ENCODE measurements around the gene TMEM272.

Gene TMEM272

GRCh38 chr13:51805313-51805712 lies 39.7 kb downstream of the TMEM272 start:
- no peak for DNase-seq (ENCODE audit: low read depth, low spot score)

DNA sequence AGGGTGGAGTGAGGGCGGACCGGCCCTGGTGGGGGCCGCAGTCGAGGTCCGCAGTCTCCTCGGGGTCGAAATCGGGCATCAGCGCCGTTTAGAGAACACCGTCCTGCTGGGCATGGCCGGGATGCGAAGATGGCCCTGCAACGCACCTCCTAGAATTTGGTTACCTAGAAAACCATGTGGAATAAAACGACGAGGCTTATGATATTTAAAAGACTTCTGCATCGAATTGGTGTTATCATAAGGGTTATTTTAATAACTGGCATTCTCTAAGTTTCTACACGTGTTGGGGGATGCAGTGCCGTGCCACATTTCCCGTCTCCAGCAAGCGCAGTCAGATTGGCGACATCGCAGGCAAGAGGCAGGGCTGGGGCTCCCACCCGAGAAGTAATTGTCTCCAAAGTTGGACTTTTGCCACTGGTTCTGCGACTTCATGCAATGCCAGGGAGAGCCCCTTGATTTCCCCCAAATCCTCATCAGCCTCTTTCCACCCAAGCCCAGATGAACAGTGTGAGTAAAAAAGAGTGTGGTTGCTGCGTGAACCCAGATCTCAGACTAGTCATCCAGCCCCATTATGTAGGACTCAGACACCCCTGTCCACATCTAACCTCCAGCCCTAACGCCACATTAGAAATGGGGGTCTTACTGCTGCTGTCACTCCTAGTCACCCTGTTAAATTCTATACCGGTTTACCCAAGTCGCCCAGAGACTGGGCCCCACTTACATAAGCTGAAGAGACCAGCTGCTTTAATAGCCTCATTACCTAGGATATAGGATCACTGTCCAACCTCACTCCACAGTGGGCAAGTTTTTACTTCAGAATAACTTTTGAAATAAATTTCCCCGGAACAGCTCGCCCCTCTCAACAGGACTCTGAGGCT lies 40.4 kb downstream of the TMEM272 start:
- DNase-seq (ENCODE audit: low read depth, low spot score) = no peak

DNA sequence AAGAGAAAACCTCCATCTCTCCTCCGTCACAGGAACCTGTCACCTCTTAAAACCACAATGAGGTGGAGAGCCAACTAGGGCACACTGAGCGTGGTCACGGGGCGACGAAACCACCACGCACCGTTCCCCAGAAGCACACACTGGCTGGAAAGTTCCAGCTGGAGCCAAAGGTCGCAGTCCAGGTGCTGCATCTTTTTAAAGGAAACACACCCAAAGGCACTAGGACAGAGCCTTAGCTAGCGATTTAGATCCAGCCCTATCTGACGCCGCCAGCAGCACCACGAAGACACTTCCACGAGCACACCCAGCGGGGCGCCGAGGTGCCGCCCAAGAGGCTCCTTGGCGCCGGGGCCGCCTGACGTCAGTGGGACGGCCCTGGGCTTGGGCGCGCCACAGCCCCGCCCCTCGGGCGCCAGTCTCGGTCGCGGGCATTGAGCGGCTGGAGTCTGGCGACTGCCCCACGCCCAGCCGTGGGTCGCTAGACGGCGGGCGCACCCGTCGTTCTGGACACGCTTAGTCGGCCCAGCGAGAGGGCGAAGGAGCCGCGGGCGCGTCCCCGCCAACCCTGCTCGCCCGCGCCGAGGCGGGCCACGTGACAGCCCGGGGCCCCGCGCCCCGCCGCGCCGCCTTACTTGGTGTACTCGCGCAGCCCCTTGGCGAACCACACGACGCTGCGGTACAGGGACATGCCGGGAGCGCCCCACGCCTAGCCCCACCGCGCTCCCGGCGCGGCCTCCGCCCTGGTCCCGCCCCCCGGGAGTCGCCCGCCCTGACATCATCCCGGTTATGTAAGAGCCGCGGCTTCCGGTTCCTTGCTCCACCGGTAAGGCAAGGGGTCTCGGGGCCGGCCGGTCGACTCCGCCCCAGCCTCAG lies 41.3 kb downstream of the TMEM272 start, which contains the start of gene DHRS12:
Gene DHRS12 (minus strand): TSS at position 742 of the 873 bp plus-strand sequence. CDS start 4,504 bp downstream, outside the sequence.
- peak; percentile 59 for DNase-seq (ENCODE audit: low read depth, low spot score)

DNA sequence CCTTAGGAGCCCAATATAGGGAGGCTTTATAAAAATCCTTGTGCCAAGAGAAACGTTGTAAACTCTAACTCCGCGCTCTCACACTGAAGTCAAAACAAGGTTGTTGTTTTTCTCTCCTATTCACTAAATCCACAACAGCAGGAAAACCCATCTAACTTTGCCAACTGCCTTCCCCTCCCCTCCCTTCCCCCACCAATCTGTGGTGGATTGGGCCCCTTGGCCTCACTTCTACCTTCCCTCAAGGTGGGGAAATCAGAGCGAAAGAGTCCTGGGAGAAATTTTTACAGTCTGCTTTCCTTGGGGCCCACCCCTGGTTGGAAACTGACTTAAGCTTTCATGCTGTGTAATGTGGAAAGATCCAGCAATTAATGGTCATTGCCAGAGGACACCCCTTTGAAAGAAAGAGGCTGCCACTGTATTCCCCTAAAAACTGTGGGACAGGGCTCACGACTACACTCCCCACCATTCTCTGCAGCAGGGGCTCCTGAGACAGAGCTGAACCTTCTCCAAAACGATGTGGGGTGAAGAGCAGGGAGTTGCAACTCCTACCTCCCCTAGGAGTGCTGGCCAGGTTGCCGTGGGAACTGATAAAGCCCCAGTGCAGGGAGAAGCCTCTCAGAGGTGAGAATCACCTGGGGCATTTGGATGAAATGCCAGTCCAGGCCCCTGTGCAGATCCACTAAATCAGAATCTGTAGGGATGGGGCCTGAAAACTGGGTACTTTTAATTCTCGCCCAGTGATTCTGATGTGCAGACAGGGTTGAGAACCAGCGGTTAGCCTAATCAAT lies 42.2 kb downstream of the TMEM272 start:
- DNase-seq (ENCODE audit: low read depth, low spot score) = no peak

DNA sequence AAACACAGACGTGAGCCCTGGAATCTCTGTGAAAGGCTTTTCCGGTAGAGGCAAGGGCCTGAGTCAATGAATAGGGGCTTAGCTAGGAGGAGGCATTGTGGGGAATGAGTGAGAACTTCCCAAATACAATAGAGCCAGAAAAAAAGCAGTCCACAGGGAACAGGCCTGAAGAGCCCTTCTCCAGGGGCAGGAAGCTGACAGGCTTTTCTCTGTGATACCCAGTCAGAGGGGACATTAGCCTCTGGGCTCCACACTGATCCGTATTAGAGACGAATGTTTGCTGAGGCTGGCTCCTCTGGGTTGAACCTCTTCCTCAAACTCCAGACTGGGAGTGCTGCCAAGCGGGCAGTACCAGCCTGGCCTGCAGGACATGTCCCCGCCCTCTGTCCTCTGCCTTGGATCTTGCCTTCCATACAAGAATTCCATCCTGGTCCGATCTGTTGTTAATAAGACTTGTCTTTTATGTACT lies 43.3 kb downstream of the TMEM272 start:
- no peak for DNase-seq (ENCODE audit: low read depth, low spot score)

DNA sequence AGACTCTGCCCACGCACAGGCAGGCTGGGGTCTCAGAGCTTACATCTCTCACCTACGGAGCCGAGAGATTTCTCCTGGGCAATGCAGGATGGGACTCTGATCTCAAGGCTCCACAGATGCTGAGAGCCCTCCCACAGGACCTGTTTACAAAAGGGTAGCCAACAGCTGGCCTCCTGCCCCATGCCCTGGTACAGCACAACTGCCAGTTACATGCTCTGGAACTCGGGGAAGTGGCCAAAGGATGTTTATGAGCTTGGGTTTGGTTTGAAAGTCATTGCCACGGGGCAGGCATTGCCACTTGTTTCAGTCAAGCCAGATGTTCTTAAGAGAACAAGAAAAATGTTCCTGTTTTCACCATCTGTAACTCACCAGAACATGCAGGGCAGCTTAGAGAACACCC lies 44.5 kb downstream of the TMEM272 start:
- no peak for DNase-seq (ENCODE audit: low read depth, low spot score)

GRCh38 chr13:51799261-51799660 lies 45.7 kb downstream of the TMEM272 start:
- DNase-seq (ENCODE audit: low read depth, low spot score) = no peak

DNA sequence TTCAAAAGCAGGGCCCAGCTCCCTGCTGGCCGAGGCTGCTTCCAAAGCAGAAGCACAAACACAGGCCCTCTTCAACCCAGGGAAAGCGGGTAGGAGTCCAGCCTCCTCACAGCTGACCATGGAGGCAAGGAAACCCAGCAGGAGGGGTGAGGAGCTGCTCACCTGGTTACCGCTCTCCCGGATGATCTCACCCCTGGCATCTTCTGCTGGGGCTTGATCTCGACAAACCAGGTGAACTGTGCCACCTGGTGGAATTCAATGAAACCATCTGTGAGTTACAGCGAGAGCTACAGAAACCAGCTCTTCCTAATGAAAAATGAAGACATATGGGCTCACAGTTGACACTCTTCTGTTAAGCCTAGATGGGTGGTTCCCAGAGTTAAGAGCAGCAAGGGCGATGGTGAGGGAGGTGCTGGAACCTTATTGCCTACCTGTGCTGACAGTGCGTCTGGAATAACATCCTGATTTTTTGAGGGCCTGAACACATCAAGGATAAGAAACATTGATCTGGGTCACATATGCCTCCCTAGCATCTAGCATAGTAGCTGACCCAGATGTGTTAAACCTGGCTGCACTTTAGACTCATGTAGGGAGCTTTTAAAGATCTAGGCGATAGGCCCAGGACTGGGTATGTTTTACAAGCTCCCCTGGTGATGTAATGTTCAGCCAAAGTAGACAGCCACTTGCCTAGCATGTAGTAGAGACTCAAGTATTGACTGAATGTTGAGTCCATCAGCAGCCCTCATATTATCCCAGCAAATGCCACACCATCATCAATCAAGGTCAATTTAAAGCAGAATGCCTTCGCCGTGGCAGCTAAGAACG lies 47.1 kb downstream of the TMEM272 start:
- no peak for DNase-seq (ENCODE audit: low read depth, low spot score)

- DNase-seq (ENCODE audit: low read depth, low spot score) = no peak
These were observed 48.4 kb downstream of the TMEM272 start for GRCh38 chr13:51796546-51796945.

- no peak for DNase-seq (ENCODE audit: low read depth, low spot score)
These were observed 49.6 kb downstream of the TMEM272 start for GRCh38 chr13:51795419-51795818.

GRCh38 chr13:51794964-51795363 lies 50.0 kb downstream of the TMEM272 start:
- no peak for DNase-seq (ENCODE audit: low read depth, low spot score)

DNA sequence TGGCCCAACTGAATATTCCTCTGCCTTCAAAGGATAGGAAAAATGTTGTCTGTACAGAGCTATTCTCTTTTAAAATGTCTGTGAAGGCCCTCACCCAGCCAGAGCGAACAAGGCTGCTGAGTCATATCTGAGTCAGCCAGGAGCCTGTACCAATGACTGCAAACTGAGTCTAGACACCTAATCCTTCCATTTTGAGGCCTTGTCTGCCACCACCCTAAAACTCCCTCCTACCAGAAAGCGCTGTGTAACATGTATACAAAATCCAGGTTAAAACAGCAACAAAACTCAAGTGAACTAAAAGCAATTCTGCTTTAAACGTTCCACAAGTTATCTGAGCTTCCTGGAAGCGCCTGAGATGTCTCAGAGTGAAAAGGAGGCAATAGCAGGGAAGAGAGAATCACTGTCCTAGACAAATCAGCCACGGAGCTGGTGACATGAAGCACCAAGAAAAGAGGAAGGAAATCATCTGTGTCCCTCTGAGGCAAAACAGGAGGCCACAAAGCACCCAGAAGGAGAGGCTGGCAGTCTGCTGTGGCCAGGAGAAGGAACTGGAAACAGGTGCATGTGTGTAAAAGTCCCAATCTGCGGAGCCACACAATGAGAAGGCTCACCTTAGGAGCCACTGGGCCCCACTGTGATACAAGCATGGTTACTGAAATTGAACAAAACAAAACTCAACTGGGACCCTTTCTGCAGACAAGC lies 51.3 kb downstream of the TMEM272 start:
- DNase-seq (ENCODE audit: low read depth, low spot score) = peak; percentile 27

DNA sequence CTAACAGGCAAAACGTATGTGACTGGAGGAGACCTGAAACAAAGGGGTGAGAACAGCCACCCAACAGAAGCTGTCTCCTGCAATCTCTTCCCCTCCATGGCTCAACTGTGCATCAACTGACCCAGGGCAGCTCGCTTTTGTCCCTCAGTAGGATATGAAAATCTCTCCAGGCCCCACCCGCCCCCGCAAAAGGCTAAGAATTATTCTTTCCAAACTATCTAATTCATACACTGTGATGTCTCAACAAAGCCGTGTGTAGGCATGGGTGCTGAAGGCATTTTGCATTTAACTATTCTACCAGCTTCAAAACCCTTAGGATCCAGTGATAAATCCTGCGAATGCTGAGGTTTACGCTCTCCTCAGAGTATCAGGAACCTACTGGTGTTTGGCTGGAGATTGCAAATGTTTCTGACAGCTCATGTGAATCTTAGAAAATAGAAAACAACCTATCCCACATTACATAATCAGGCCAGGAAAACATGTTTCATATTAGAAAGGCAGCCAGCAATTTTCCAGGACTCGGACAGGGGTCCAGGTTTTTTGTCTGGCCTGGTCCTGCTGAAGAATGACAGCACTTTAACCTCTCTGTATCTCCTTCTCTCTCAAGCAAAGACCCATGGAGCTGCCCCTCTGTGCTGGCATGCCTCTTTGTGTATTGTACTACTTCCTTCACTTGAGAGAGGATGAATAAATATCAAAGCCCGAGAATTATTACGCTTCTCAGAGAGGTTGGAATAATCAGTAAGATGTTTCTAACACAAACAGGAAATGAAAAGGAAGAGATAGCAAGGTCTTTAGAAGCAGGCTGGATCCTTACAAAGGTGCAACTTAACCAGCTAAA lies 58.3 kb downstream of the TMEM272 start:
- no peak for DNase-seq (ENCODE audit: low read depth, low spot score)

- DNase-seq (ENCODE audit: low read depth, low spot score) = no peak
These were observed 59.1 kb downstream of the TMEM272 start for GRCh38 chr13:51785712-51786424.

DNA sequence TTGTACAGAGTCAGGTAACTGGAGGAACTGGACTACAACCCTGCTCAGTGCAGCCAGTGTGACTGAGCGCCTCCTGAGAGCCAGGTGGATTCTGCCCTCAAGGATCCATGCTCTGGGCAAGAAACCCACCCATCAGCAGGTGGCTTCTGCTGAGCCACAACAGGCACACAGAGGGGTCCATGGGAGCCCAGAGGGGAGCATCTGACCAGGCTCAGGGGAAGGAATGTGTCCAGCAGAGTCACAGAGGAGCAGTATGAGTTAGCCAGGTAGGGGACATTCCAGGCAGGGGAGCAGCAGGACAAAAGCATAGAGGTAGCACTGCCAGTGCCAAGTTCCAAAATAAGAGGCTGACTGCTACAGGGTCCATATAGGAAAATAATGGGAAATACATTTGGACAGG lies 60.9 kb downstream of the TMEM272 start:
- no peak for DNase-seq (ENCODE audit: low read depth, low spot score)

- DNase-seq (ENCODE audit: low read depth, low spot score) = no peak
These were observed 61.4 kb downstream of the TMEM272 start for GRCh38 chr13:51783428-51784094.

- no peak for DNase-seq (ENCODE audit: low read depth, low spot score)
These were observed 62.8 kb downstream of the TMEM272 start for GRCh38 chr13:51782026-51782710.

All from activated naive CD8-positive, alpha-beta T cell treated with anti-CD3 and anti-CD28 coated beads, Interleukin-2, amount 50 U/mL, for 16 hours (primary cell).